B cell (primary cell): Measurements from ENCODE around the gene TOMM40. TPM values are rescaled to one million over a fixed set of nuclear protein-coding genes. Genes with fewer than 3 reads are reported as not detected.
A peak's percentile ranks its signal among the peaks of the same experiment; 100 is the strongest.

Source experiments
- ATAC-seq: fragments of 200-7000 bp; cut with Tn5 transposase; one replicate; pipeline ENCODE4 v1.10.0; 2021; ENCODE audit warnings: low read depth, mild to moderate bottlenecking, moderate number of reproducible peaks, moderate library complexity
- CTCF ChIA-PET: fragments of 350-600 bp; sonication (Branson Sonifier 250); formaldehyde crosslinking; loops from one replicate; lab custom pipeline; 2021; ENCODE audit warnings: antibody characterized with exemption, inconsistent platforms; lab: Charles Lee
- POLR2A ChIA-PET: fragments of 350-600 bp; sonication (Branson Sonifier 250); formaldehyde crosslinking; loops from one replicate; lab custom pipeline; 2021; ENCODE audit warnings: antibody characterized with exemption; lab: Charles Lee
- DNase-seq: peaks from one replicate; pipeline ENCODE4 v3.0.0; 2013
- H2AFZ ChIP-seq: 2 replicates; pipeline ENCODE4 v1.6.1; 2012; ENCODE audit warnings: mild to moderate bottlenecking, low read depth, low read length; ENCODE audit not compliant: insufficient read depth, poor library complexity, severe bottlenecking
- H3K27ac ChIP-seq, 2 donors: 1 replicate in 1 of 2; 2 replicates in 1 of 2; pipeline ENCODE4 v1.5.1; 2012 to 2013; ENCODE audit warnings: low read length in 2 of 2, mild to moderate bottlenecking in 2 of 2, moderate library complexity in 1 of 2
- H3K27me3 ChIP-seq, 4 experiments: fragments of 200-600 bp in 1 of 4; sonication (generic) in 1 of 4; replicated peaks in 1 of 4; 1 replicate in 2 of 4; 2 replicates in 2 of 4; pipeline versions ENCODE4 v1.6.1 to v1.7.0; 2013 to 2016; ENCODE audit warnings: low read length in 3 of 4, mild to moderate bottlenecking in 2 of 4, mixed read lengths in 1 of 4, moderate library complexity in 1 of 4; ENCODE audit not compliant: insufficient read depth in 4 of 4, control insufficient read depth in 3 of 4; ENCODE audit errors: control extremely low read depth in 1 of 4
- H3K36me3 ChIP-seq, 2 experiments: replicated peaks in 1 of 2; 1 replicate in 1 of 2; 2 replicates in 1 of 2; pipeline versions ENCODE4 v1.6.1 to v1.7.1; 2013; ENCODE audit warnings: low read length in 1 of 2; ENCODE audit not compliant: insufficient read depth in 2 of 2, control insufficient read depth in 1 of 2; ENCODE audit errors: control extremely low read depth in 1 of 2, extremely low read depth in 1 of 2
- H3K4me1 ChIP-seq, 2 donors: fragments of 200-600 bp in 1 of 2; sonication (generic) in 1 of 2; 1 replicate in 1 of 2; 2 replicates in 1 of 2; pipeline versions ENCODE4 v1.5.1 to v1.6.1; 2013 to 2017; ENCODE audit warnings: low read length in 2 of 2; ENCODE audit not compliant: control insufficient read depth in 2 of 2, insufficient read depth in 2 of 2
- H3K4me2 ChIP-seq: replicated peaks from 2 replicates; pipeline ENCODE3; 2012; ENCODE audit warnings: mild to moderate bottlenecking, low read depth, low read length; ENCODE audit not compliant: poor library complexity, severe bottlenecking
- H3K4me3 ChIP-seq, 5 experiments: fragments of 200-600 bp in 1 of 5; sonication (generic) in 1 of 5; 1 replicate in 3 of 5; 2 replicates in 2 of 5; pipeline versions ENCODE4 v1.5.1 to v1.7.0; 2011 to 2016; ENCODE audit warnings: low read length in 4 of 5, mild to moderate bottlenecking in 4 of 5, low read depth in 2 of 5, control low read depth in 1 of 5, moderate library complexity in 1 of 5; ENCODE audit not compliant: insufficient read depth in 1 of 5; ENCODE audit errors: control extremely low read depth in 1 of 5, extremely low read depth in 1 of 5
- H3K79me2 ChIP-seq: fragments of 200-600 bp; sonication (generic); one replicate; pipeline ENCODE4 v1.6.0; 2016; ENCODE audit warnings: low read length; ENCODE audit not compliant: control insufficient read depth, insufficient read depth
- H3K9ac ChIP-seq: fragments of 200-600 bp; sonication (generic); 2 replicates; pipeline ENCODE4 v1.6.1; 2017; ENCODE audit warnings: mild to moderate bottlenecking, low read length, moderate library complexity
- H3K9me3 ChIP-seq, 3 donors: one replicate each; pipeline versions ENCODE4 v1.6.1 to v1.7.1; 2013; ENCODE audit warnings: low read length in 2 of 3; ENCODE audit not compliant: control insufficient read depth in 2 of 3, insufficient read depth in 1 of 3; ENCODE audit errors: control extremely low read depth in 1 of 3
- H4K20me1 ChIP-seq: 2 replicates; pipeline ENCODE4 v1.6.0; 2012; ENCODE audit warnings: mild to moderate bottlenecking, low read length; ENCODE audit not compliant: insufficient read depth, control insufficient read depth, poor library complexity, severe bottlenecking
- H3K27ac Mint-ChIP-seq: one replicate; pipeline ENCODE4 v1.8.0; 2021; ENCODE audit warnings: mixed read lengths
- H3K27me3 Mint-ChIP-seq: one replicate; pipeline ENCODE4 v1.8.0; 2021; ENCODE audit warnings: mixed read lengths
- H3K4me1 Mint-ChIP-seq: one replicate; pipeline ENCODE4 v1.8.0; 2021; ENCODE audit warnings: mixed read lengths
- H3K4me3 Mint-ChIP-seq: one replicate; pipeline ENCODE4 v1.8.0; 2021; ENCODE audit warnings: mixed read lengths
- H3K9me3 Mint-ChIP-seq: one replicate; pipeline ENCODE4 v1.8.0; 2022; ENCODE audit warnings: mixed read lengths; ENCODE audit not compliant: insufficient read depth
- EZH2 ChIP-seq: IDR thresholded peaks from 2 replicates; pipeline ENCODE4 v1.6.1; 2012; ENCODE audit warnings: borderline replicate concordance, low read depth, mild to moderate bottlenecking, moderate library complexity, low read length; ENCODE audit not compliant: insufficient read depth, poor library complexity, severe bottlenecking
- WGBS: methylation state at CpG from one replicate; pipeline ENCODE4 v1.1.5; 2013; ENCODE audit warnings: missing lambda C conversion rate; ENCODE audit not compliant: insufficient coverage; 5-methylcytosine and 5-hydroxymethylcytosine counted together
- intact Hi-C: fragments of 100-400 bp; cut with micrococcal nuclease; formaldehyde crosslinking; loops from one replicate; pipeline ENCODE4 v1.10.0; 2022
- polyA minus RNA-seq: library from RNA; depleted of rRNA, polyadenylated mRNA; stranded (reverse); fragments of >200 nt; gene quantifications from 2 replicates; pipeline ENCODE4 v1.2.3, GENCODE V29; 2012
- polyA plus RNA-seq: library from polyadenylated mRNA; depleted of rRNA; stranded (reverse); fragments of >200 nt; gene quantifications from 2 replicates; pipeline ENCODE4 v1.2.3, GENCODE V29; 2012
- total RNA-seq, 2 donors: library from RNA; stranded (reverse); fragments of 120-200 nt in 1 of 2; gene quantifications; 1 replicate in 1 of 2; 2 replicates in 1 of 2; pipeline versions ENCODE4 v1.2.3 to v1.2.4, GENCODE V29; 2013 to 2022
- TF ChIP-seq, protein P1 (sequence below): fragments of 200-600 bp; IDR thresholded peaks from one replicate; pipeline ENCODE4 v1.8.0; 2022; ENCODE audit warnings: antibody characterized with exemption, mild to moderate bottlenecking

Gene TOMM40
- total RNA-seq (31.1 and 32.5 TPM in 2 replicates), polyA plus RNA-seq (25.9 and 30.9 TPM in 2 replicates), polyA minus RNA-seq (28.8 and 30.2 TPM in 2 replicates)
- total RNA-seq (2013), result 18.0 TPM

DNA sequence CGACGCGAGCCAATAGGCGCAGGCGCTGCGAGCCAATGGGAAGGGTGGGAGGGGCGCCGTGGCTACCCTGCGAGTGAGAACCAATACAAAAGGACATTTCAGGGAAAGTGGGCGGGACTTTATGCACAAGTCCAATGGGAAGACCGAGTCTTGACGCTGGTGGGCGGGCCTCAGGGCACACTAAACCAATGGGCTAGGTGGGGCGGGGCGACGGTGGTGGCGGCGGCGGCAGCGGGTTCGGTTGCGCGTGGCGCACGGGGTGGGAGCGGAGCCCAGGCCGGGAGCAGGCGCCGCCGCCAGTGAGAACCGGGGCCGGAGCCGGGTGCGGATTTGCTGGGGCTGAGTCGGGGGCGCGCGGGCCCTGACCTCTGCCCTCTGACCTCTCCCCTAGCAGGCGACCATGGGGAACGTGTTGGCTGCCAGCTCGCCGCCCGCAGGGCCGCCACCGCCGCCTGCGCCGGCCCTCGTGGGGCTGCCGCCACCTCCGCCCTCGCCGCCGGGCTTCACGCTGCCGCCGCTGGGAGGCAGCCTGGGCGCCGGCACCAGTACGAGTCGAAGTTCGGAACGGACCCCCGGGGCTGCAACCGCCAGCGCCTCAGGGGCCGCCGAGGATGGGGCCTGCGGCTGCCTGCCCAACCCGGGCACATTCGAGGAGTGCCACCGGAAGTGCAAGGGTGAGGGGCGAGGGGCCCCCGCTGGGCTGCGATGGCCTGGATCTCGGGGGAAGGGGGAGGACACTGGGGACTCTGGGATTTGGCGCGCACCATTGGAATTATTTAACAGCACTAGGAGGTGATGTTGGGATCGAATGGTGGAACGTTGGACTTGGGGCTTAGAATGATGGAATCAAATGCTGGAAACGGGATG lies at the start of gene TOMM40:
Gene TOMM40, plus strand, starts transcription at position 239 of the 867 bp plus-strand sequence. Its CDS starts 162 bp downstream, at position 401.
- CTCF ChIA-PET, result interaction anchor here (0.5 to 1.4 kb wide), 3 partner anchors 24 to 298 kb away, joined by 3 to 5 read pairs (median 3); no protein-coding TSS in a partner anchor

More for the DNA sequence above, at the start of gene TOMM40:
- Histone ChIP-seq H3K27me3 (no peaks in the 10 kb centered on the region), H3K9me3 (peaks cover 0 to 3% (median 0%) of the 10 kb centered on the region in 3 donors), H3K79me2 (peaks cover 19% of the 10 kb centered on the region), H3K4me1 (peaks cover 16 to 21% of the 10 kb centered on the region in 2 donors), H3K9ac (peak within 1 kb of the TSS; percentile 74), H4K20me1 (peaks cover 7% of the 10 kb centered on the region), H3K4me2 (peak within 1 kb of the TSS; percentile 77), H3K36me3 (peaks cover 0 to 37% of the 10 kb centered on the region in 2 experiments), H2AFZ (peak within 1 kb of the TSS; percentile 83), H3K27ac (peak within 1 kb of the TSS; percentile 87 to 98), H3K4me3 (peak within 1 kb of the TSS; percentile 65 to 90 (median 73))
- WGBS, result under 1% methylated on average over 81 of the region's 81 CpGs
- ATAC-seq, result no peak
- POLR2A ChIA-PET, result interaction anchor here (0.6 to 1.4 kb wide), 5 partner anchors 64 to 1727 kb away, joined by 3 to 10 read pairs (median 6); partner anchors contain the start of genes CLASRP and CLPTM1
- intact Hi-C loops, result loop anchor here (2.0 kb wide), 2 partner anchors 480 to 802 kb away; partner anchors contain the start of genes ERCC2 and QPCTL
- Mint-ChIP-seq H3K9me3 (no peaks in the 10 kb centered on the region), H3K4me1 (peaks cover 29% of the 10 kb centered on the region), H3K27me3 (no peaks in the 10 kb centered on the region), H3K27ac (peak within 1 kb of the TSS; percentile 94), H3K4me3 (peak within 1 kb of the TSS; percentile 92)
- DNase-seq, result no peak
- TF ChIP-seq, protein P1, sequence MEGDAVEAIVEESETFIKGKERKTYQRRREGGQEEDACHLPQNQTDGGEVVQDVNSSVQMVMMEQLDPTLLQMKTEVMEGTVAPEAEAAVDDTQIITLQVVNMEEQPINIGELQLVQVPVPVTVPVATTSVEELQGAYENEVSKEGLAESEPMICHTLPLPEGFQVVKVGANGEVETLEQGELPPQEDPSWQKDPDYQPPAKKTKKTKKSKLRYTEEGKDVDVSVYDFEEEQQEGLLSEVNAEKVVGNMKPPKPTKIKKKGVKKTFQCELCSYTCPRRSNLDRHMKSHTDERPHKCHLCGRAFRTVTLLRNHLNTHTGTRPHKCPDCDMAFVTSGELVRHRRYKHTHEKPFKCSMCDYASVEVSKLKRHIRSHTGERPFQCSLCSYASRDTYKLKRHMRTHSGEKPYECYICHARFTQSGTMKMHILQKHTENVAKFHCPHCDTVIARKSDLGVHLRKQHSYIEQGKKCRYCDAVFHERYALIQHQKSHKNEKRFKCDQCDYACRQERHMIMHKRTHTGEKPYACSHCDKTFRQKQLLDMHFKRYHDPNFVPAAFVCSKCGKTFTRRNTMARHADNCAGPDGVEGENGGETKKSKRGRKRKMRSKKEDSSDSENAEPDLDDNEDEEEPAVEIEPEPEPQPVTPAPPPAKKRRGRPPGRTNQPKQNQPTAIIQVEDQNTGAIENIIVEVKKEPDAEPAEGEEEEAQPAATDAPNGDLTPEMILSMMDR, result no peak
- no peak for TF ChIP-seq EZH2
